ENCODE measurements around the gene SLIT3.

DNA sequence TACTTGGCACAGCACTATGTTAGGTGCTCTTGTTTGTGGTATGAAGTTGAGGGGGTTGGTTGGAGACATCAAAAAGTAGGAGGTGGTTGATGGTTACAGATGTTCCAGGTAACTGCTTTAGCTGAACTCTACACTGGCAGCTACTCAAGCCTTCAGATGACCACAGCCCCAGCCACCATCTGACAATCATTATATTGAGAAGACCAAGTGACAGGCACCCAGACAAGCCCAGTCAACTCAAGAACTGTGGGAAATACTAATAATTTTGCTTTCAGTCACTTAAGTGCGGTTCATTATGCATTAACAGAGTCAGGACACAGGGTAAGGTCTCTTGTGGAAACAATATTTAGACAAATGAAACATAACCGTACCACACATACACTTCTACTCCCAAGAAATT lies 38.9 kb upstream of the SLIT3 start:
- TF ChIP-seq PHF21A (IDR thresholded peaks at IDR 0.05; ENCODE audit: borderline replicate concordance, low read depth) = no peak
- TF ChIP-seq, protein P1, sequence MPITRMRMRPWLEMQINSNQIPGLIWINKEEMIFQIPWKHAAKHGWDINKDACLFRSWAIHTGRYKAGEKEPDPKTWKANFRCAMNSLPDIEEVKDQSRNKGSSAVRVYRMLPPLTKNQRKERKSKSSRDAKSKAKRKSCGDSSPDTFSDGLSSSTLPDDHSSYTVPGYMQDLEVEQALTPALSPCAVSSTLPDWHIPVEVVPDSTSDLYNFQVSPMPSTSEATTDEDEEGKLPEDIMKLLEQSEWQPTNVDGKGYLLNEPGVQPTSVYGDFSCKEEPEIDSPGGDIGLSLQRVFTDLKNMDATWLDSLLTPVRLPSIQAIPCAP (CRISPR knock-in tag; IDR thresholded peaks at IDR 0.05; ENCODE audit: borderline replicate concordance) = no peak
- no peak for TF ChIP-seq KLF6 (CRISPR knock-in tag; IDR thresholded peaks at IDR 0.05; ENCODE audit: borderline replicate concordance)
